Transverse colon (tissue), 4 donors: ENCODE measurements around the gene DGKD.

ENCODE experiments used
- EP300 ChIP-seq: sonication (generic); formaldehyde crosslinking; IDR thresholded peaks from one replicate; pipeline ENCODE4 v1.6.1; 2017; ENCODE audit warnings: antibody characterized with exemption, low read depth
- POLR2A ChIP-seq: fragments of 450-650 bp; IDR thresholded peaks from one replicate; pipeline ENCODE4 v1.6.1; 2016; ENCODE audit warnings: antibody characterized with exemption, mild to moderate bottlenecking, moderate library complexity
- POLR2AphosphoS5 ChIP-seq, 3 donors: sonication (generic); formaldehyde crosslinking; IDR thresholded peaks; one replicate each; pipeline ENCODE4 v1.6.1; 2016; ENCODE audit warnings: antibody characterized with exemption in 3 of 3
- TF ChIP-seq, protein P1 (sequence below), 5 experiments: fragments of 200-600 bp in 3 of 5; fragments of 450-650 bp in 2 of 5; sonication (generic) in 3 of 5; IDR thresholded peaks; 1 replicate in 2 of 5; 2 replicates in 3 of 5; pipeline ENCODE4 v1.5.1; 2016 to 2017; ENCODE audit warnings: antibody characterized with exemption in 5 of 5, inconsistent platforms in 3 of 5, mild to moderate bottlenecking in 2 of 5, moderate library complexity in 1 of 5

DNA sequence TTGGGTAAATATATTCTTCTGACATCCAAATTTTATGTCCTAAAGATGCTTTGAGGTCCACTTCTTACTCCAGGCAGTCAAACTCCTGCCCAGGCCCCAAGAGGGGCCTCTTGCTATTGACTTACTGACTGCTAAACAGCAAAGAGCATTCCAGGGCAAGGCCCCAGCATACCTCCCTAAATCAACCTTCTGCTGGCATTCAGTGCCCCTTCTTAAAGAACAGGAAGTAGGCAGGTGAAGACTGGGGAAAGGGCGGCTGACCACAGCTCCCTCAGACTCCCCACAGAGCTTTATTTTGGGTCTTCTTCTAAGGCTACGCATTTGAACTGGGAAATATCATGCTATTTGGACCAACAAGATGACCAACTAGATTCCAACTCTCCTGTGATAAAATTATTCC lies 143.4 kb downstream of the DGKD start:
- TF ChIP-seq, protein P1, sequence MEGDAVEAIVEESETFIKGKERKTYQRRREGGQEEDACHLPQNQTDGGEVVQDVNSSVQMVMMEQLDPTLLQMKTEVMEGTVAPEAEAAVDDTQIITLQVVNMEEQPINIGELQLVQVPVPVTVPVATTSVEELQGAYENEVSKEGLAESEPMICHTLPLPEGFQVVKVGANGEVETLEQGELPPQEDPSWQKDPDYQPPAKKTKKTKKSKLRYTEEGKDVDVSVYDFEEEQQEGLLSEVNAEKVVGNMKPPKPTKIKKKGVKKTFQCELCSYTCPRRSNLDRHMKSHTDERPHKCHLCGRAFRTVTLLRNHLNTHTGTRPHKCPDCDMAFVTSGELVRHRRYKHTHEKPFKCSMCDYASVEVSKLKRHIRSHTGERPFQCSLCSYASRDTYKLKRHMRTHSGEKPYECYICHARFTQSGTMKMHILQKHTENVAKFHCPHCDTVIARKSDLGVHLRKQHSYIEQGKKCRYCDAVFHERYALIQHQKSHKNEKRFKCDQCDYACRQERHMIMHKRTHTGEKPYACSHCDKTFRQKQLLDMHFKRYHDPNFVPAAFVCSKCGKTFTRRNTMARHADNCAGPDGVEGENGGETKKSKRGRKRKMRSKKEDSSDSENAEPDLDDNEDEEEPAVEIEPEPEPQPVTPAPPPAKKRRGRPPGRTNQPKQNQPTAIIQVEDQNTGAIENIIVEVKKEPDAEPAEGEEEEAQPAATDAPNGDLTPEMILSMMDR (IDR thresholded peaks at IDR 0.05), result no peak
- TF ChIP-seq POLR2A (no peak), POLR2AphosphoS5 (IDR thresholded peaks at IDR 0.05) (no peak), EP300 (no peak)
